Measurements from ENCODE around the gene PRKG2. TPM values are rescaled to one million over a fixed set of nuclear protein-coding genes. Genes with fewer than 3 reads are reported as not detected.

The PRKG2 gene
- polyA plus RNA-seq, 2 donors = 0.45 to 0.59 TPM

GRCh38 chr4:81118086-81118485, 96.9 kb downstream of the PRKG2 start:
- Histone ChIP-seq H3K27ac (ENCODE audit: low read depth in 2 of 2, low read length in 1 of 2) (no peak overlapping the region), H3K9me3 (ENCODE audit: control insufficient read depth in 2 of 2, insufficient read depth in 1 of 2, low read depth in 1 of 2, low read length in 1 of 2) (no peaks in the 10 kb centered on the region), H3K4me1 (ENCODE audit: control insufficient read depth in 2 of 2, insufficient read depth in 2 of 2, low read length in 1 of 2) (no peaks in the 10 kb centered on the region), H3K4me3 (ENCODE audit: low read depth in 1 of 2, low read length in 2 of 2) (no peak overlapping the region), H3K27me3 (ENCODE audit: control insufficient read depth in 1 of 2, insufficient read depth in 2 of 2, low read length in 2 of 2) (no peaks in the 10 kb centered on the region), H3K36me3 (ENCODE audit: control insufficient read depth in 2 of 2, insufficient read depth in 2 of 2, low read length in 1 of 2) (no peaks in the 10 kb centered on the region)
- 74 to 78% methylated on average over 7 of the region's 7 CpGs for WGBS, 2 donors

- 34 to 67% methylated on average over 1 of the region's 1 CpG for WGBS, 2 donors
- no peak overlapping the region for H3K4me3 ChIP-seq (ENCODE audit: low read depth in 1 of 2, low read length in 2 of 2)
These were observed 98.5 kb downstream of the PRKG2 start for GRCh38 chr4:81116566-81116965.

DNA sequence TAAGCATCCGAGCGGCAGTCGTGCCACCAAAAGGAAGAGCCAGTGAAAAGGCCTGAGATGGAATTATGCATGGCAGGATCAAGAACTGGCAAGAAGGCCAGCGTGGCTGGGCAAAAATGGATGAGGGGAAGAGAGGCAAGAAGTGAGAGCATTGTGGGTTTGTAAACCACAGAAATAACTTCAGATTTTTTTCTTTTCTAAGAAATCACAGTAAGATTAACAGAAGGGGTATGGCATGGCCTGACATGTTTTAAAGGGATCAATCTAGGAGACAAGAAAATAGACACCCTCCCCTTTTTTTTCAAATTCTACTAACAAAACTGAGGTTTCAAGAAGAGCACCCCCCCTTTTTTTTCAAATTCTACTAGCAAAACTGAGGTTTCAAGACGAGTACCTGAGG, 102.0 kb downstream of the PRKG2 start:
- Histone ChIP-seq H3K4me3 (ENCODE audit: low read depth in 1 of 2, low read length in 2 of 2) (no peak overlapping the region), H3K4me1 (ENCODE audit: control insufficient read depth in 2 of 2, insufficient read depth in 2 of 2, low read length in 1 of 2) (no peaks in the 10 kb centered on the region), H3K27ac (ENCODE audit: low read depth in 2 of 2, low read length in 1 of 2) (no peak overlapping the region), H3K27me3 (ENCODE audit: control insufficient read depth in 1 of 2, insufficient read depth in 2 of 2, low read length in 2 of 2) (no peaks in the 10 kb centered on the region), H3K36me3 (ENCODE audit: control insufficient read depth in 2 of 2, insufficient read depth in 2 of 2, low read length in 1 of 2) (no peaks in the 10 kb centered on the region), H3K9me3 (ENCODE audit: control insufficient read depth in 2 of 2, insufficient read depth in 1 of 2, low read depth in 1 of 2, low read length in 1 of 2) (no peaks in the 10 kb centered on the region)
- WGBS, 2 donors = 82 to 92% methylated on average over 5 of the region's 5 CpGs

More at GRCh38 chr4:81116566-81116965, 98.5 kb downstream of the PRKG2 start:
- no peaks in the 10 kb centered on the region for H3K27me3 ChIP-seq (ENCODE audit: control insufficient read depth in 1 of 2, insufficient read depth in 2 of 2, low read length in 2 of 2)
- no peak overlapping the region for H3K27ac ChIP-seq (ENCODE audit: low read depth in 2 of 2, low read length in 1 of 2)
- H3K9me3 ChIP-seq (ENCODE audit: control insufficient read depth in 2 of 2, insufficient read depth in 1 of 2, low read depth in 1 of 2, low read length in 1 of 2) = no peaks in the 10 kb centered on the region
- H3K36me3 ChIP-seq (ENCODE audit: control insufficient read depth in 2 of 2, insufficient read depth in 2 of 2, low read length in 1 of 2) = no peaks in the 10 kb centered on the region
- H3K4me1 ChIP-seq (ENCODE audit: control insufficient read depth in 2 of 2, insufficient read depth in 2 of 2, low read length in 1 of 2) = no peaks in the 10 kb centered on the region

- no peak overlapping the region for H3K4me3 ChIP-seq (ENCODE audit: low read depth in 1 of 2, low read length in 2 of 2)
- no peaks in the 10 kb centered on the region for H3K9me3 ChIP-seq (ENCODE audit: control insufficient read depth in 2 of 2, insufficient read depth in 1 of 2, low read depth in 1 of 2, low read length in 1 of 2)
- H3K27ac ChIP-seq (ENCODE audit: low read depth in 2 of 2, low read length in 1 of 2) = no peak overlapping the region
- no peaks in the 10 kb centered on the region for H3K27me3 ChIP-seq (ENCODE audit: control insufficient read depth in 1 of 2, insufficient read depth in 2 of 2, low read length in 2 of 2)
- WGBS, 2 donors = 86 to 97% methylated on average over 1 of the region's 1 CpG
- no peaks in the 10 kb centered on the region for H3K36me3 ChIP-seq (ENCODE audit: control insufficient read depth in 2 of 2, insufficient read depth in 2 of 2, low read length in 1 of 2)
- H3K4me1 ChIP-seq (ENCODE audit: control insufficient read depth in 2 of 2, insufficient read depth in 2 of 2, low read length in 1 of 2) = no peaks in the 10 kb centered on the region
These were observed 105.7 kb downstream of the PRKG2 start for GRCh38 chr4:81109356-81109755.

DNA sequence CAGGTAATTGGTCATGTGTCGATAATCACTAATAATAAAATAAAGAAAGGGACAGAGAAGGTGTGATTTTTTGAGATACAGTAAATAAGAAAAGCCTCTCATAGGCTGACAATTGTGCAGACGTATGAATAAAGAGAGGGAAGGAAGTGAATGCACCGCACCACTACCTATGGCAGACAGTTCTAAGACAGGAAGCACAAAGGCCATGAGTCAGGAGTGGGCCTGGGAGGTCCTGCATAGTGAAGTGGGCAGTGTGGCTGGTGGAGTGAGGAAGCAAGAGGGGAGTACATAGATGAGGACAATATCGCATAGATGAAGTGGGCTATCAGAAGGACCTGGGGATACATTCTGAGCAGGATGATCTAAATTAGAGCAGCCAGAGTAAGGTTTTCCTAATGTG, 108.9 kb downstream of the PRKG2 start:
- H3K27ac ChIP-seq (ENCODE audit: low read depth in 2 of 2, low read length in 1 of 2) = no peak overlapping the region
- no peaks in the 10 kb centered on the region for H3K9me3 ChIP-seq (ENCODE audit: control insufficient read depth in 2 of 2, insufficient read depth in 1 of 2, low read depth in 1 of 2, low read length in 1 of 2)
- H3K4me1 ChIP-seq (ENCODE audit: control insufficient read depth in 2 of 2, insufficient read depth in 2 of 2, low read length in 1 of 2) = no peaks in the 10 kb centered on the region
- H3K4me3 ChIP-seq (ENCODE audit: low read depth in 1 of 2, low read length in 2 of 2) = no peak overlapping the region
- no peaks in the 10 kb centered on the region for H3K36me3 ChIP-seq (ENCODE audit: control insufficient read depth in 2 of 2, insufficient read depth in 2 of 2, low read length in 1 of 2)
- 82 to 83% methylated on average over 4 of the region's 4 CpGs for WGBS, 2 donors
- no peaks in the 10 kb centered on the region for H3K27me3 ChIP-seq (ENCODE audit: control insufficient read depth in 1 of 2, insufficient read depth in 2 of 2, low read length in 2 of 2)

- H3K4me1 ChIP-seq (ENCODE audit: control insufficient read depth in 2 of 2, insufficient read depth in 2 of 2, low read length in 1 of 2) = no peaks in the 10 kb centered on the region
- H3K27me3 ChIP-seq (ENCODE audit: control insufficient read depth in 1 of 2, insufficient read depth in 2 of 2, low read length in 2 of 2) = no peaks in the 10 kb centered on the region
- no peak overlapping the region for H3K27ac ChIP-seq (ENCODE audit: low read depth in 2 of 2, low read length in 1 of 2)
- H3K4me3 ChIP-seq (ENCODE audit: low read depth in 1 of 2, low read length in 2 of 2) = no peak overlapping the region
- no peaks in the 10 kb centered on the region for H3K9me3 ChIP-seq (ENCODE audit: control insufficient read depth in 2 of 2, insufficient read depth in 1 of 2, low read depth in 1 of 2, low read length in 1 of 2)
- no peaks in the 10 kb centered on the region for H3K36me3 ChIP-seq (ENCODE audit: control insufficient read depth in 2 of 2, insufficient read depth in 2 of 2, low read length in 1 of 2)
These were observed 112.9 kb downstream of the PRKG2 start for GRCh38 chr4:81102107-81102506.

DNA sequence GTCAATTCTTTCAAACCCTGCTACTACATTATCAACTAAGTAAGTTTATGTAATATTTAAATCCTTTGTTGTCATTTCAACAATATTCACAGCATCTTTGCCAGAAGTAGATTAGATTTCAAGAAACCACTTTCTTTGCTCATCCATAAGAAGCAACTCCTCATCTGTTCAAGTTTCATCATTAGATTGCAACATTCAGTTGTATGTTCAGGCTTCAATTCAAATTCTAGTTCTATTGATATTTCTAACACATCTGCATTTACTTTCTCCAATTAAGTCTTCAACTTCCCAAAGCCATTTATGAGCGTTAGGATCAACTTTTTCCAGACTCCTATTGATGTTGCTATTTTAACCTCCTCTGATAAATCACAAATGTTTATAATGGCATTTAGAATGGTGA, 118.5 kb downstream of the PRKG2 start:
- no peak overlapping the region for H3K27ac ChIP-seq (ENCODE audit: low read depth in 2 of 2, low read length in 1 of 2)
- no peaks in the 10 kb centered on the region for H3K9me3 ChIP-seq (ENCODE audit: control insufficient read depth in 2 of 2, insufficient read depth in 1 of 2, low read depth in 1 of 2, low read length in 1 of 2)
- H3K27me3 ChIP-seq (ENCODE audit: control insufficient read depth in 1 of 2, insufficient read depth in 2 of 2, low read length in 2 of 2) = no peaks in the 10 kb centered on the region
- H3K4me1 ChIP-seq (ENCODE audit: control insufficient read depth in 2 of 2, insufficient read depth in 2 of 2, low read length in 1 of 2) = no peaks in the 10 kb centered on the region
- 83 to 87% methylated on average over 1 of the region's 1 CpG for WGBS, 2 donors
- H3K4me3 ChIP-seq (ENCODE audit: low read depth in 1 of 2, low read length in 2 of 2) = no peak overlapping the region
- no peaks in the 10 kb centered on the region for H3K36me3 ChIP-seq (ENCODE audit: control insufficient read depth in 2 of 2, insufficient read depth in 2 of 2, low read length in 1 of 2)

DNA sequence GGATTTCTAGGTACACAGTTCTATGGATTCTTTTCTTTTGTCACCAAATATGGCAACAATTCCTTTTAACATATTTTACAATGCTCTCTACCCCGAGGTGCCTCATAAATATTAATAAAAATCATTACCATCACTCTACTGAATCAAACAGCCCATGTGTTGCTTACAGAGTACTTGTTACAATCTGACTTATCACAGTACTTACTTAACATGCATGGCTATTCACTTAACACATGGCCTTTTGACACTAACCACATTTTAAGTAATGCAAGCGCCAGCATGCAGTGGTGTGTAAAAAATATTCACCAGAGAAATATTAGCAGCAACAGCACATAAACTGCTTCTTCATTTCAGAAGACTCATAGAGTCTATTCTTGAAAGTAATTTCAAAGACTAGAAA, 119.6 kb downstream of the PRKG2 start:
- Histone ChIP-seq H3K27ac (ENCODE audit: low read depth in 2 of 2, low read length in 1 of 2) (no peak overlapping the region), H3K36me3 (ENCODE audit: control insufficient read depth in 2 of 2, insufficient read depth in 2 of 2, low read length in 1 of 2) (no peaks in the 10 kb centered on the region), H3K9me3 (ENCODE audit: control insufficient read depth in 2 of 2, insufficient read depth in 1 of 2, low read depth in 1 of 2, low read length in 1 of 2) (no peaks in the 10 kb centered on the region), H3K4me3 (ENCODE audit: low read depth in 1 of 2, low read length in 2 of 2) (no peak overlapping the region), H3K27me3 (ENCODE audit: control insufficient read depth in 1 of 2, insufficient read depth in 2 of 2, low read length in 2 of 2) (no peaks in the 10 kb centered on the region), H3K4me1 (ENCODE audit: control insufficient read depth in 2 of 2, insufficient read depth in 2 of 2, low read length in 1 of 2) (no peaks in the 10 kb centered on the region)
- 65 to 75% methylated on average over 2 of the region's 2 CpGs for WGBS, 2 donors

- no peak overlapping the region for H3K4me3 ChIP-seq (ENCODE audit: low read depth in 1 of 2, low read length in 2 of 2)
- no peak overlapping the region for H3K27ac ChIP-seq (ENCODE audit: low read depth in 2 of 2, low read length in 1 of 2)
- 81 to 85% methylated on average over 2 of the region's 2 CpGs for WGBS, 2 donors
- no peaks in the 10 kb centered on the region for H3K9me3 ChIP-seq (ENCODE audit: control insufficient read depth in 2 of 2, insufficient read depth in 1 of 2, low read depth in 1 of 2, low read length in 1 of 2)
- H3K36me3 ChIP-seq (ENCODE audit: control insufficient read depth in 2 of 2, insufficient read depth in 2 of 2, low read length in 1 of 2) = no peaks in the 10 kb centered on the region
- H3K4me1 ChIP-seq (ENCODE audit: control insufficient read depth in 2 of 2, insufficient read depth in 2 of 2, low read length in 1 of 2) = no peaks in the 10 kb centered on the region
- no peaks in the 10 kb centered on the region for H3K27me3 ChIP-seq (ENCODE audit: control insufficient read depth in 1 of 2, insufficient read depth in 2 of 2, low read length in 2 of 2)
These were observed 121.2 kb downstream of the PRKG2 start for GRCh38 chr4:81093720-81094401.

DNA sequence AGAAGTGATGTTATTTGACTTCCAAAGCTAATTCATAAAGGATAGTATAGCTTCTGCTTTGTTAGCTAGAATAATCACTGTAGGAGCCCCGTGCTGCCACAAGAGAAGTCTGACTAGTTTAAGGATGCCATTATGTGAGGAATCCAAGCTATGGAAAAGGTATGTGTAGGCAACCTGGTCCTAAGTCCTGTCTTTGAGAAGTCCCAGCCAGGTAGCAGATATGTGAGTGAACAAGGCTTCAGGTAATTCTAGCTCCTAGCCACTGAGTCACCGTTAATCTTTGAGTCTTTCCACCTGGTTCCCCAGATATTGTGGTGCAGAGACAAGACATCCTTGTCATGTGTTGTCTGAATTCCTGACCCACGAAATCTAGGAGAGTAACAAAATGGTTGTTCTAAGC, 129.0 kb downstream of the PRKG2 start:
- Histone ChIP-seq H3K27me3 (ENCODE audit: control insufficient read depth in 1 of 2, insufficient read depth in 2 of 2, low read length in 2 of 2) (no peaks in the 10 kb centered on the region), H3K36me3 (ENCODE audit: control insufficient read depth in 2 of 2, insufficient read depth in 2 of 2, low read length in 1 of 2) (no peaks in the 10 kb centered on the region), H3K27ac (ENCODE audit: low read depth in 2 of 2, low read length in 1 of 2) (no peak overlapping the region), H3K9me3 (ENCODE audit: control insufficient read depth in 2 of 2, insufficient read depth in 1 of 2, low read depth in 1 of 2, low read length in 1 of 2) (no peaks in the 10 kb centered on the region), H3K4me3 (ENCODE audit: low read depth in 1 of 2, low read length in 2 of 2) (no peak overlapping the region), H3K4me1 (ENCODE audit: control insufficient read depth in 2 of 2, insufficient read depth in 2 of 2, low read length in 1 of 2) (no peaks in the 10 kb centered on the region)
- 78 to 82% methylated on average over 3 of the region's 3 CpGs for WGBS, 2 donors
